SKM-1 (cell line): ENCODE data around the gene ARL10.

Experiments used
- DNase-seq: peaks from one replicate; lab custom pipeline; 2025; ENCODE audit not compliant: unreplicated experiment; lab: John Stamatoyannopoulos, UW

Gene ARL10

GRCh38 chr5:176365351-176366231 lies at the start of gene ARL10:
Gene ARL10, plus strand, starts transcription at chr5:176365487. Its CDS starts 77 bp downstream, at chr5:176365564.
- DNase-seq: no peak

GRCh38 chr5:176317534-176318374 lies 47.5 kb upstream of the ARL10 start:
- no peak for DNase-seq

GRCh38 chr5:176319827-176320554 lies 45.3 kb upstream of the ARL10 start:
- no peak for DNase-seq

DNA sequence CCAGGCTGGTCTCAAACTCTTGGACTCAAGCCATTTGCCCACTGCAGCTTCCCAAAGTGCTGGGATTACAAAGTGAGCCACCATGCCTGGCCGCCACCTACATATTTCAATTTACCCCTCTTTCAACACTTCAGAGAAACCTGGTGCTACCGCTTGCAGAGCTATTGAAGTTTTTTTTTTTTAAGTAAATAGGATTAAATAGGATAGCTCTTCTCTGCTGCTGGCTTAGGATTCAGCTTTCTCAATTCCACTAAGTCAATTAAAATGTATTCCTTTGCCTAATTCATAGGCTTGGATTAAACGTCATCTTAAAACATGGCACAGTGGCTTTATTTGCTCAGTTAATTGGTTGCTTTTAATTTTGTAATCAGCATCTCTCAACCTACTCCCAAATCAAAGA lies 44.7 kb upstream of the ARL10 start:
- DNase-seq: no peak

DNA sequence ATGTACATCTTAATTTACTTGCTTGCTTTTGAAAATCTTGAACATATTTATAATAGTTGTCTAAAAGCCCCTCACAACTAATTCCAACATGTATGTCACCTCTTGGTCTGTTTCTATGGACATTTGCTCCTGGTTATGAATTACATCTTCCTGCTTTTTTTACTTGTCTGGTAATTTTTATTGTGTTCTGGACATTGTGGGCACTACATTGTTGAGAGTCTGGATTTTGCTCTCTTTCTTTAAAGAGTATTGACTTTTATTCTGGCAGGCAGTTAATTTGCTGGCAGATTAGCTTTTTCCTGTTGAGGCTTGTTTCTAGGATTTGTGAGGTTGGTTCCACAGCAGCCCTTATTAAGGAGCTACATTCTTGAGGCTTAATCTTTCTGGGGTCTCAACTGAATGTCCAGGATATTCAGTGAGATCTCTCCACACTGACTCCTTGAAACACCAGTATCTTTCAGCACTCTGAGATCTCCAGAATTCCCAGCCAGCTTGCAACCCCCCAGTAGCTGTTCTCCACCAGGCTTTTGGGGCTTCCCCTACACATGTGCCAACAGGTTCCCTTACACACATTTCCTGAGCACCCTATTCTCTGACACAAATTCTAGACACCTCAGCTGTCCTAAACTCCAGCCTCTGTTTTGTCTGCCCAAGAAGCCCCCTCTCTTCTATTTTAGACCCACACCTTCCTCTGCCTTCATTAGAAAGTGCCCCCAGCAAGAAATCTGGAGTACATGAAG lies 31.1 kb upstream of the ARL10 start:
- DNase-seq: no peak

- no peak for DNase-seq
Measured at GRCh38 chr5:176337913-176338312, 27.4 kb upstream of the ARL10 start.

DNA sequence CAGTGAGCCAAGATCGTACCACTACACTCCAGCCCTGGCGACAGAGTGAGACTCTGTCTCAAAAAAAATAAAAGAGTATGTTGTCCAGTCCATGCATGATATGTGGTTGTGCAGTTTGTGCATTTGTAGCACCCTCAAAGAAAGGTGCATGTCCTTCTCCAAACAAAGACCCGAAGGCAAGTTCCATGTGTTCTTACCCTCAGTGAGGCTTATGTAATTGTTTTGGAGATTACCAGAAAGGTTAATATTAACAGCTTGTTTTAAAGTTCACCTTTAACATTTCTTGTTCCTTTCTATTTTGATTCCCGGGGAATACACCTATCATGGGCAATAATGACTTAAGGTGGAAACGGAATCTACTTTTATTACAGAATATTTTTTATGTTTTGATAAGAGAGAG lies 26.0 kb upstream of the ARL10 start:
- no peak for DNase-seq

GRCh38 chr5:176341325-176342157 lies 23.7 kb upstream of the ARL10 start:
- no peak for DNase-seq

DNA sequence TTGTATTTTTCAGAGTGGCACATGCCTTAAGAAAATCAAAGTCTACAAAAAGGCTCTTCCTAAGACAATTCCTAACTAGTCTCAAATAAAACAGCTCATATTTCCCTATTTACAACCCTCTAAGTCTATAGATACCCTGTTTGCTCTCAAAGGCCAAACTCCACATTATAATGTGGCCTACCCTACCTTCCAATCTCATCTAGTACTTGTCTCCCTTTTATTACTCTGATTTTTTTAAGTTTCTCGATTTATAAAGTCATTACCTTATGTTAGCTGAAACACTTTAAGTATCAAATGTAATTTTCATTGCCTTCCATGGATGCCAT lies 23.2 kb upstream of the ARL10 start:
- no peak for DNase-seq

GRCh38 chr5:176342766-176343458 lies 22.4 kb upstream of the ARL10 start:
- DNase-seq: no peak

DNA sequence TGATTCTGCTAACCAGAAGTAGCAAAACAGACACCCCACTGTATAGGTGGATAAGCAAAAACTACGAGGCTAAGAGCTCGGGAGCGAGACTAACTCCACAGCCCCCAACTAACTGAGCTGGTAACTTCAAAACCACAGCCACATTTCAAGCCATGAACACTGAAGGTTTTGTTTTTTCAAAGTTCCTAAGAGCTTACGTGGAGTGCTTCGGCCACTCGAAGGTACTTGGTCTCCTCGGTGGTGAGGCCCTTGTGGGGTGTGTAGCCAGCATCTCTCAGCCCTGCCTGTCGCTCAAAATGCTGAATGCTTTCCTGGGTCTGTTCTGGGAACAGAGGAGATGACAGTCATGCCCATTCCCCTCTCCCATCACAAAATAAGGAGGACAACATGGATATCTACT lies 14.9 kb upstream of the ARL10 start:
- no peak for DNase-seq

DNA sequence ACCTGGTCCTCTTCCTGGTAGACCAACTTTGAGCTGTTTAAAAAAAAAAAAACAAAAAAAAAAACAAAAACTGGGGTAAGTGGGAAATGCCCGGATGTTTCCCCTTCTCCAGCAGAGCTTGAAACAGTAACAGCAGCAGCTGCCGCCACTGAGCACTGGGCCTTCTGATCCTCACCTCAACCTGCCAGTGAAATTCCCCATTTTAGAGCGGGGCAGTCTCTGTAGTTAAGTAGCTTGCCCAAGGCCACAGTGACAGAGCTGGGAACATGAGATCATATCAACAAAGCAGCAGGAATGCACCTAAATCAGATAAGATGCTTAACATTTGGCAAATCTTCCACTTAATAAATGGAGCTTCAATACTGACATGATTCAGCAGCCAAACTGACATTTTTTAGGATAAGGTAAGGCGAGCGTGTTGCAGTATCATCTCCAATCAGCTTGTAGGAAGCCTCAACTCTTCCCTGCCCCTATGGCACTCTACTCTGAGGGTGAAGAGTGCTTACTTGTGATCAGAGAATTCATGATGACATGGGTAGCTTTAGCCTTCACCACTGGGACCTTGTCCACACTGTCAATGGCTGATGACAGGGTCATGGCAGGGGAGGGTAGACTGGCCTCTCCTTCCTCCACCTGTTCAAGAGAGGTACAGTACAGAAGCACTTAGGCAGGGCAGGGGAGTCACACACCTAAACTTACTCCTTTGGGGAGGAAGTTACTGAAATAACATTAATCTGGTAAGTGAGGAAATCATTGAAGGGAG lies 13.0 kb upstream of the ARL10 start:
- DNase-seq: no peak

GRCh38 chr5:176353533-176353932 lies 11.8 kb upstream of the ARL10 start:
- no peak for DNase-seq

DNA sequence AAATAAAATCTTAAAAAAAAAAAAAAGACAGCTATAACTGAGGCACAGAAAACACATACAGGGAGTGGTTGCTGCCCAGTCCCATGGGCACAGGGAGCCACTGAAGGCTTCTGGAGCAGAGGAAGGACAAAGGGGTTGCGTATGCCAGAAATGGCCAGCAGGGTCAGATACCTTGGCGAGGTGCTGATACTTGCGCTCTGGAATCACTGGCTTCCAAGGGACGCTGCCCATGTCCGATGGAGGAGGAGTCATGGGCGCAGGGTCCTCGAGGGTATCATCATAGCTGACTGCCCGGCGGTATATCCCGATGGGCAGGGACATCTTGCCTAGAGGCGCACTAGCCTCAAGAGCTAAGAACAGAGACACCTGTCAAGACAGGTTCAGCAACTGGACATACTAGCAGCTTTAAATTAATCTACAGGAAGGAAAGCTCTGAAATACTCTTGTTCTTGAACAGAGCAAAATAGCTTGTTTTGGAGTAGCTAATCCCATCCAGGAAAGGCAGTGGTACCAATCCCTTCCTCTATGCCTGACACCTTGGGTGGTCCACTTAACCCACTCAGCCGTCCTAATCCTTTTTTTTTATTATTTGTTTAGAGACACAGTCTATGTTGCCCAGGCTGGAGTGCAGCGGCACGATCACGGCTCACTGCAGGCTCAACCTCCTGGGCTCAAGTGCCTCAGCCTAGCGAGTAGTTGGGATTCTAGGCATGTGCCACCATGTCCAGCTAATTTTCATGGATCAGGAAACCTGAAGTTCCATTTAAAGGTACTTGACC lies 9.7 kb upstream of the ARL10 start:
- DNase-seq: no peak

DNA sequence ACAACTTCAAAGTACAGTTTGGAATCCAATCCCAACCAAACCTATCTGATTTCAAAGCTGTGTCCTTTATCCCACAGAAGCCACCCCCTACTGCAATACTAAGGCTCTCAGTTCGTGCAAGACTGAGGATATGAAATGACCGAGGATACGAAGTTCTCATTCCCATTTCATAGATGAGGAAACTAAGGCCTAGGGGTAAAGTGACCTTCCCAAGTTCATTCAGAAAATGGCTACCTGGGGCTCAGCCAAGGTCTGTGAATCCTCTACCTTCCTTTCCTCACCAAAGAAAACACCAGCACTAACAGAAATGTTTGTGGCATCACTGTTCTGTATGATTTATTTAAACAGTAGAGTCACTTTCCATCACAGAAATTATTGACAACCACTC lies 9.1 kb upstream of the ARL10 start:
- no peak for DNase-seq

DNA sequence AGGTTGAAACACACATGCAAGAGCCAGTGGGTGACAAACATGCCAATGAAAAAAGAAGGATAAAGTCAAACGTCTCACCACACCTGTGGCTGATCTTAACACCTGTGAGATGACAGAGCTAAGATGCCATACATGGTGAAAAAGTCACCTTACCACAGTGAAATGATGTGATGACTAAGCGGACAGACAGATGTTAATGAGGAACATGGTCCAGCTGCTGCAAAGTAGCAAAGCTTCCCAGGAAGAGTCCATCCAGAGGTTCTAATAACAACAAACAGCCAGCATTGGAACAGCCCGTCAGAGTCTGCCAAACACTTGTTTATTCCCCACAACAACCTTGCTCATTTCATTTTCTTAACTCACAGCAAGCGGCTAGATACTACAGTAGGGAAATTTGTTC lies 5.6 kb upstream of the ARL10 start:
- DNase-seq: no peak

DNA sequence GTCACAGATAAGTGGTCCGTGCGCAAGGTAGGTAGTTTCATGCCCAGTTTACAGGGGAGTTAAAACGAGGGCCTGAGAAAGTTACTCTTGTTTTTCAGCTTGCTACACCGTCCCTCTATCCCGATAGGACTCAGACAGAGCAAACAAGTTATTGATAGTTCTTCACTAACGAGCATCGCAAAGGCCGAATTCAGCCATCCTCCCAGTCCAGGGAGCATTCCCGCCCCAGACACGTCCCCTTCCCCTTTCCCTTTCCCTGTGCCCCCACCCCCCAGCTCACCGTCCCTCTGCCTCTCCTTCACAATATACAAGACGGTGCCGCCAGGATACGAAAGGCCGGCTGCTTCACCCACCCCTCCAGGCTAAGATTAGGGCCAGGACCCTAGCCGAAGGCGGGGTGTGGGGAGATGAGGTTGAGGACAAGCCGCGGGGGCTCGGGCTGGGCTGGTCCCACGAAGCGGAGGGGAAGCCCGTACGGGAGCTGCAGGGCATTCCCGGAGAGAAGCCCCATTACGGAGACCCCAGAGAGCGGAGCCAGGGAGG lies 4.3 kb upstream of the ARL10 start:
- peak; percentile 5 for DNase-seq
